HG03108 (cell line): ENCODE results near the gene NUDT16L1.
"Not testable (repeated sequence)": the region's sequence is repeated elsewhere in the genome, so short reads cannot be mapped to it uniquely, and the experiment has no call there.

Experiments used
- ATAC-seq: cut with Tn5 transposase; IDR thresholded peaks from one replicate; pipeline ENCODE4 v1.9.1; 2021; ENCODE audit warnings: moderate library complexity; ENCODE audit not compliant: unreplicated experiment

Gene NUDT16L1

GRCh38 chr16:4693296-4693955 is at the start of gene NUDT16L1:
NUDT16L1 (plus strand) TSS chr16:4693562; CDS start chr16:4693727, 165 bp downstream.
- peak; percentile 90 for ATAC-seq

GRCh38 chr16:4646773-4647643 is 46.4 kb upstream of the NUDT16L1 start:
- no peak for ATAC-seq

DNA sequence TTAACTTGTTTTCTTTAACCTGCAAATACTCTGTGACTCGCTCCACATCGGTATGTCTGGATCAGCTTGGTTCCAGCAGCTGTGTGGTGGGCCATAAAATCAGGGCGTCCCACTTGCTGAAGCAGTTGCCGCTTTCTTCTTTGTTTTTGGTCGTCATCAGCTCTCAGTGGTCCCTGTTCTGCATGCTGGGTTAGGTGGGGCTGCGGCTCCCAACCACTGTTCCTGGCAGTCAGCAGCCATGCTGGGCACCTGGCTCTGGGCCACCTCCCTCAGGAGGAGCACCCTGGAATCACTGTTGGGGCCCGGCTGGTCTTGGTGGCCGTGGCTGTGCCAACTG is 45.8 kb upstream of the NUDT16L1 start:
- ATAC-seq, result no peak

- ATAC-seq, result no peak
These were observed 44.4 kb upstream of the NUDT16L1 start for GRCh38 chr16:4648917-4649316.

DNA sequence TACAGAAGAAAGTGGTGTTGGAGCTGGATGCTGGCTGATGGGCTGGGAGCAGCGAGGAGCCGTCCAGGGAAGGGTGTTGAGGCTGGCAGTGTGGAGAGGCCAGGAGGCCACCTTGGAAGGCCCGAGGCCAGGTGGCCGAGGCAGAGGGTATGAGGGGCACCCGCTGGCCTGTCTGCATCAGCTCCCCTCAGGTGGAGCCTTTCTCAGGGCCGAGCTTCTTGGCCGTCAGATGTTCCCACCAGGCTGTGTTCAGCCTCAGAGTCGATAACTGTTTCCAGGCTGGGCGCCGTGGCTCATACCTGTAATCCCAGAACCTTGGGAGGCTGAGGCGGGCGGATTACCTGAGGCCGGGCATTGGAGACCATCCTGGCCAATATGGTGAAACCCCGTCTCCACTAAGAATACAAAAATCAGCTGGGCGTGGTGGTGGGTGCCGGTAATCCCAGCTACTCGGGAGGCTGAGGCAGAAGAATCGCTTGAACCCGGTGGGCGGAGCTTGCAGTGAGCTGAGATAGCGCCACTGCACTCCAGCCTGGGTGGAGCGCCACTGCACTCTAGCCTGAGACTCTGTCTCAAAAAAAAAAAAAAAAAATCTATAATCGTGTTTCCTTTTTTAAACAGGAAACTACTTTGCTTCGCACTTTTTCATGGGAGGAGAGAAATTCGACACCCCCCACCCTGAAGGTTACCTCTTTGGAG is 43.5 kb upstream of the NUDT16L1 start:
- ATAC-seq, result no peak

- not testable (repeated sequence) for ATAC-seq
These were observed 42.8 kb upstream of the NUDT16L1 start for GRCh38 chr16:4650443-4651074.

GRCh38 chr16:4651827-4652226 is 41.5 kb upstream of the NUDT16L1 start:
- no peak for ATAC-seq

DNA sequence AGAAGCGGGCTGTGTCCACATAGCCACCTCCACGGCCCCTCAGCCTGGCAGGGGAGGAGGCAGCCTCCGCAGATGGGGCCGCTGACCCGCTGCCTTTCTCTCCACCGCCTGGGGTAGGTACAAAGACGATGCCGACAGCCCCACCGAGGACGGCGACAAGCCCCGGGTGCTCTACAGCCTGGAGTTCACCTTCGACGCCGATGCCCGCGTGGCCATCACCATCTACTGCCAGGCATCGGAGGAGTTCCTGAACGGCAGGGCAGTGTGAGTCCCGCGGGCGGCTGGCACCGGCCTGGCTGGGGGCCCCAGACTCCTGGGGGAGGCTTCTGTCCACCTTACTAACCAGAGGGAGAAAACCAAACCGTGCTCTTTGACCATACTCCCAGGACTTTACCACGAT is 40.8 kb upstream of the NUDT16L1 start:
- no peak for ATAC-seq

- no peak for ATAC-seq
These were observed 39.1 kb upstream of the NUDT16L1 start for GRCh38 chr16:4654011-4654963.

- no peak for ATAC-seq
These were observed 38.3 kb upstream of the NUDT16L1 start for GRCh38 chr16:4654964-4655590.

DNA sequence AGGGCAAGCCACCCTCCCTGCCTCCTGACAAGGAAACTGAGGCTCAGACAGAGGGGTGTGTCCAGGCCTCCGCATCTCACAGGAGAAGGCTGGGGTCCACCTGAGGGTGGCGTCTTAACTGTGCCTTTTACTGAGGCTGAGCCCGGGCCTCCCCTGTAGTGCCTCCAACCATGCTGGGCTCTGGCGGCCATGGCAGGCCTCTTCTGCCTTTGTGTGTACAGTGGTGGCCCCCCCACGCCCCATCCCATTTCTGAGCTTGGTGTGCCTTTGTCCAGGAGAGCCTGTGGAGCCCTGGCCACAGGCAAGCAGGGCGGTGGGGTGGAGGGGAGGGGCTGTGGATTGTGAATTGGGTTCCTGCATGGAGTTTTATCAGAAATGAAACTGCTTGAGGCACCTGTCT is 37.6 kb upstream of the NUDT16L1 start:
- no peak for ATAC-seq

GRCh38 chr16:4656221-4656620 is 37.1 kb upstream of the NUDT16L1 start:
- ATAC-seq, result no peak

- ATAC-seq, result no peak
These were observed 36.4 kb upstream of the NUDT16L1 start for GRCh38 chr16:4656695-4657686.

GRCh38 chr16:4659363-4660353 is 33.7 kb upstream of the NUDT16L1 start:
- no peak for ATAC-seq

GRCh38 chr16:4660454-4661007 is 32.8 kb upstream of the NUDT16L1 start:
- ATAC-seq, result no peak

- no peak for ATAC-seq
These were observed 31.7 kb upstream of the NUDT16L1 start for GRCh38 chr16:4661661-4662060.

GRCh38 chr16:4663465-4663776 is 29.9 kb upstream of the NUDT16L1 start:
- no peak for ATAC-seq
